GM12873 (cell line): Measurements from ENCODE around the gene MPG.

Source experiments
- CTCF ChIP-seq: IDR thresholded peaks from 2 replicates; pipeline ENCODE4 v1.5.1; 2012; ENCODE audit warnings: low read depth, mild to moderate bottlenecking, moderate library complexity, low read length, control low read depth; ENCODE audit not compliant: insufficient read depth; ENCODE audit errors: missing control alignments

The MPG gene

GRCh38 chr16:67884-68789 is 9.9 kb upstream of the MPG start:
- no peak for TF ChIP-seq CTCF

GRCh38 chr16:69181-69580 is 8.8 kb upstream of the MPG start:
- no peak for TF ChIP-seq CTCF

GRCh38 chr16:71210-71539 is 6.8 kb upstream of the MPG start:
- no peak for TF ChIP-seq CTCF

GRCh38 chr16:71540-72401 is 6.3 kb upstream of the MPG start:
- TF ChIP-seq CTCF = no peak

GRCh38 chr16:72561-73548 is 5.2 kb upstream of the MPG start, which contains the start of gene RHBDF1:
Gene RHBDF1, minus strand, starts transcription at chr16:72631. Its CDS starts 7,616 bp downstream, at chr16:65015.
- no peak for TF ChIP-seq CTCF

GRCh38 chr16:74051-74746 is 3.8 kb upstream of the MPG start:
- TF ChIP-seq CTCF = no peak
